HepG2 (cell line): ENCODE measurements around the gene TWNK. TPM values are rescaled to one million over a fixed set of nuclear protein-coding genes. Genes with fewer than 3 reads are reported as not detected.

Source experiments
- CBX2 ChIP-seq, 2 experiments: fragments of 200-600 bp in 1 of 2; sonication (generic); formaldehyde crosslinking in 1 of 2; IDR thresholded peaks; 2 replicates each; pipeline versions ENCODE4 v1.7.0 to v1.8.1; 2018 to 2022; ENCODE audit warnings: low read depth in 2 of 2, low read length in 1 of 2, mild to moderate bottlenecking in 1 of 2, missing genetic modification reagents in 1 of 2
- CC2D1A ChIP-seq: sonication (generic); formaldehyde crosslinking; IDR thresholded peaks from 2 replicates; pipeline ENCODE4 v1.8.1; 2023; ENCODE audit warnings: mild to moderate bottlenecking, missing genetic modification reagents
- HNF4A ChIP-seq: sonication (generic); formaldehyde crosslinking; IDR thresholded peaks from 2 replicates; pipeline ENCODE4 v1.4.0; 2020; ENCODE audit warnings: missing genetic modification reagents
- NFE2L1 ChIP-seq: sonication (generic); formaldehyde crosslinking; IDR thresholded peaks from 2 replicates; pipeline ENCODE4 v1.4.0; 2020; ENCODE audit warnings: missing genetic modification reagents, mild to moderate bottlenecking, borderline replicate concordance
- NFYB ChIP-seq: sonication (generic); formaldehyde crosslinking; IDR thresholded peaks from 2 replicates; pipeline ENCODE4 v1.4.0; 2020; ENCODE audit warnings: missing genetic modification reagents
- RORA ChIP-seq: sonication (generic); formaldehyde crosslinking; IDR thresholded peaks from 2 replicates; pipeline ENCODE4 v1.5.0; 2020; ENCODE audit warnings: mild to moderate bottlenecking, missing genetic modification reagents, moderate library complexity
- SMYD3 ChIP-seq: sonication (generic); formaldehyde crosslinking; IDR thresholded peaks from 2 replicates; pipeline ENCODE4 v1.8.1; 2023; ENCODE audit warnings: mild to moderate bottlenecking, missing genetic modification reagents
- ZNF570 ChIP-seq: sonication (generic); formaldehyde crosslinking; IDR thresholded peaks from 2 replicates; pipeline ENCODE4 v1.4.0; 2020; ENCODE audit warnings: mild to moderate bottlenecking, missing genetic modification reagents, borderline replicate concordance
- ZNF780A ChIP-seq: sonication (generic); formaldehyde crosslinking; IDR thresholded peaks from 2 replicates; pipeline ENCODE4 v1.8.0; 2022; ENCODE audit warnings: mild to moderate bottlenecking, missing genetic modification reagents, moderate library complexity
- polyA plus RNA-seq, 8 experiments: library from polyadenylated mRNA; depleted of rRNA in 3 of 8; stranded (reverse) in 7 of 8; unstranded in 1 of 8; fragments of >200 nt; fragmentation: Illumina TruSeq in 4 of 8; extraction: Trizol in 4 of 8; gene quantifications; 2 replicates each; pipeline versions ENCODE4 v1.2.1 to v1.2.3, GENCODE V29; 2011 to 2016; ENCODE audit warnings: low read depth in 4 of 8, missing spikeins in 1 of 8, mixed read lengths in 1 of 8; ENCODE audit not compliant: insufficient read depth in 1 of 8
- total RNA-seq, 5 experiments: library from RNA; depleted of rRNA; stranded (reverse); fragments of >200 nt; fragmentation: Illumina TruSeq; extraction: Trizol; gene quantifications; 2 replicates each; pipeline ENCODE4 v1.2.3, GENCODE V29; 2016; ENCODE audit warnings: low read depth in 1 of 5
- TF ChIP-seq, protein P1 (sequence below): sonication (generic); formaldehyde crosslinking; IDR thresholded peaks from 2 replicates; pipeline ENCODE4 v1.4.0; 2020; ENCODE audit warnings: missing genetic modification reagents
- TF ChIP-seq, protein P2 (sequence below): sonication (generic); formaldehyde crosslinking; IDR thresholded peaks from 2 replicates; pipeline ENCODE4 v1.5.0; 2020; ENCODE audit warnings: missing genetic modification reagents
- TF ChIP-seq, protein P3 (sequence below): sonication (generic); formaldehyde crosslinking; IDR thresholded peaks from 2 replicates; pipeline ENCODE4 v1.4.0; 2020; ENCODE audit warnings: missing genetic modification reagents, borderline replicate concordance
- TF ChIP-seq, protein P4 (sequence below): sonication (generic); formaldehyde crosslinking; IDR thresholded peaks from 2 replicates; pipeline ENCODE4 v1.4.0; 2020; ENCODE audit warnings: missing genetic modification reagents, mild to moderate bottlenecking, borderline replicate concordance
- TF ChIP-seq, protein P5 (sequence below): sonication (generic); formaldehyde crosslinking; IDR thresholded peaks from 2 replicates; pipeline ENCODE4 v1.4.0; 2020; ENCODE audit warnings: mild to moderate bottlenecking, missing genetic modification reagents

TWNK gene
- total and polyA plus RNA-seq, 2 of the 13 experiments (the other 11 are each of a cell fraction or from before 2014, with no cell fraction given): 10.7 to 16.5 TPM

DNA sequence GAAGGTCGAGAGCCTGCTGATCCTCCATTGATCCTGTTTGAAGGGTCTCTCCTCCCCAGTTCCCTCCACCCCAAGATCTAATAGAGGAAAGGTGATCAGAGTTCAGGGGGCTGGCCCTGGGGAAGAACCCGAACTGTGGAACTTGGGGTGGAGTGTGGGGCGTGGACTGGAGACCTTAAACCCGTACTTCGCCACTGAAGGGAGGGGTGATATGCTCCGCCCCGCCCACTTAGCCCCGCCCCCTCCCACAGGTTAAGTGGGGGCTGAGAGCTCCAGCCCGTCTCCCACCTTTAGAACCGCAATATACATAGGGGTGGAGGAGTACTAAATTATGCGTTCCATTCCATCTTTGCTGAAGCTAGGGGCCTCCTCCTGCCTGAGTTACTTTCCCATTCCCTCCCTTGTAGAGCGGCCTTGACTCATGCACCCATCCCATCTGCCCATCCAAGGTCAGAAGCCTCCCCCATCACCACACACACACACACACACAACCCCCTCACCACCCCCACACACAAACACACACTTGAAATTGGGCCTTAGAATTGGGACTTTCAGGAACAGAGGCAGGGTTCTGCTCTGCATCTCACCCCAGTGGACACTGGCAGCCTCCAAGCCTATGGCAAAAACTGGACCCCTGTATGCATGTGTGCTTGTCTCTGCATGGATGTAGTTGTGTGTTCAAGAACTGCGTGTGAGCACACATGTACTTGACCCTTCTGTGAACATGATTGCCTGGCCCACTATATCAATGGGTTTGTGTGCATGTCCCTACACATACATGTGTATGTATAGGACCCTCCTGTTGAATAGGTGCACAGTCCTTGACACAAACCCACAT is 17.0 kb upstream of the TWNK start (continued):
- TF ChIP-seq ZNF570: no peak
- TF ChIP-seq HNF4A (CRISPR knock-in tag): peak; percentile 70
- TF ChIP-seq, protein P1, sequence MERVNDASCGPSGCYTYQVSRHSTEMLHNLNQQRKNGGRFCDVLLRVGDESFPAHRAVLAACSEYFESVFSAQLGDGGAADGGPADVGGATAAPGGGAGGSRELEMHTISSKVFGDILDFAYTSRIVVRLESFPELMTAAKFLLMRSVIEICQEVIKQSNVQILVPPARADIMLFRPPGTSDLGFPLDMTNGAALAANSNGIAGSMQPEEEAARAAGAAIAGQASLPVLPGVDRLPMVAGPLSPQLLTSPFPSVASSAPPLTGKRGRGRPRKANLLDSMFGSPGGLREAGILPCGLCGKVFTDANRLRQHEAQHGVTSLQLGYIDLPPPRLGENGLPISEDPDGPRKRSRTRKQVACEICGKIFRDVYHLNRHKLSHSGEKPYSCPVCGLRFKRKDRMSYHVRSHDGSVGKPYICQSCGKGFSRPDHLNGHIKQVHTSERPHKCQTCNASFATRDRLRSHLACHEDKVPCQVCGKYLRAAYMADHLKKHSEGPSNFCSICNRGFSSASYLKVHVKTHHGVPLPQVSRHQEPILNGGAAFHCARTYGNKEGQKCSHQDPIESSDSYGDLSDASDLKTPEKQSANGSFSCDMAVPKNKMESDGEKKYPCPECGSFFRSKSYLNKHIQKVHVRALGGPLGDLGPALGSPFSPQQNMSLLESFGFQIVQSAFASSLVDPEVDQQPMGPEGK (CRISPR knock-in tag): peak; percentile 93
- TF ChIP-seq, protein P2, sequence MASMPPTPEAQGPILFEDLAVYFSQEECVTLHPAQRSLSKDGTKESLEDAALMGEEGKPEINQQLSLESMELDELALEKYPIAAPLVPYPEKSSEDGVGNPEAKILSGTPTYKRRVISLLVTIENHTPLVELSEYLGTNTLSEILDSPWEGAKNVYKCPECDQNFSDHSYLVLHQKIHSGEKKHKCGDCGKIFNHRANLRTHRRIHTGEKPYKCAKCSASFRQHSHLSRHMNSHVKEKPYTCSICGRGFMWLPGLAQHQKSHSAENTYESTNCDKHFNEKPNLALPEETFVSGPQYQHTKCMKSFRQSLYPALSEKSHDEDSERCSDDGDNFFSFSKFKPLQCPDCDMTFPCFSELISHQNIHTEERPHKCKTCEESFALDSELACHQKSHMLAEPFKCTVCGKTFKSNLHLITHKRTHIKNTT (CRISPR knock-in tag): no peak
- no peak for TF ChIP-seq CBX2 (IDR thresholded peaks at IDR 0.05; ENCODE audit: low read depth, low read length)
- no peak for TF ChIP-seq CBX2 (CRISPR knock-in tag; IDR thresholded peaks at IDR 0.05; ENCODE audit: low read depth)
- no peak for TF ChIP-seq RORA
- TF ChIP-seq SMYD3 (CRISPR knock-in tag): 0 out of 2 replicates have a peak, but pooled peaks have one; percentile 45
- TF ChIP-seq NFYB (CRISPR knock-in tag): no peak
- no peak for TF ChIP-seq ZNF780A (CRISPR knock-in tag)
- TF ChIP-seq, protein P3, sequence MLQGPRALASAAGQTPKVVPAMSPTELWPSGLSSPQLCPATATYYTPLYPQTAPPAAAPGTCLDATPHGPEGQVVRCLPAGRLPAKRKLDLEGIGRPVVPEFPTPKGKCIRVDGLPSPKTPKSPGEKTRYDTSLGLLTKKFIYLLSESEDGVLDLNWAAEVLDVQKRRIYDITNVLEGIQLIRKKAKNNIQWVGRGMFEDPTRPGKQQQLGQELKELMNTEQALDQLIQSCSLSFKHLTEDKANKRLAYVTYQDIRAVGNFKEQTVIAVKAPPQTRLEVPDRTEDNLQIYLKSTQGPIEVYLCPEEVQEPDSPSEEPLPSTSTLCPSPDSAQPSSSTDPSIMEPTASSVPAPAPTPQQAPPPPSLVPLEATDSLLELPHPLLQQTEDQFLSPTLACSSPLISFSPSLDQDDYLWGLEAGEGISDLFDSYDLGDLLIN (CRISPR knock-in tag): no peak
- TF ChIP-seq NFE2L1 (CRISPR knock-in tag): no peak
- TF ChIP-seq CC2D1A: peak; percentile 66; the same call in 1 of the 2 replicates
- TF ChIP-seq, protein P4, sequence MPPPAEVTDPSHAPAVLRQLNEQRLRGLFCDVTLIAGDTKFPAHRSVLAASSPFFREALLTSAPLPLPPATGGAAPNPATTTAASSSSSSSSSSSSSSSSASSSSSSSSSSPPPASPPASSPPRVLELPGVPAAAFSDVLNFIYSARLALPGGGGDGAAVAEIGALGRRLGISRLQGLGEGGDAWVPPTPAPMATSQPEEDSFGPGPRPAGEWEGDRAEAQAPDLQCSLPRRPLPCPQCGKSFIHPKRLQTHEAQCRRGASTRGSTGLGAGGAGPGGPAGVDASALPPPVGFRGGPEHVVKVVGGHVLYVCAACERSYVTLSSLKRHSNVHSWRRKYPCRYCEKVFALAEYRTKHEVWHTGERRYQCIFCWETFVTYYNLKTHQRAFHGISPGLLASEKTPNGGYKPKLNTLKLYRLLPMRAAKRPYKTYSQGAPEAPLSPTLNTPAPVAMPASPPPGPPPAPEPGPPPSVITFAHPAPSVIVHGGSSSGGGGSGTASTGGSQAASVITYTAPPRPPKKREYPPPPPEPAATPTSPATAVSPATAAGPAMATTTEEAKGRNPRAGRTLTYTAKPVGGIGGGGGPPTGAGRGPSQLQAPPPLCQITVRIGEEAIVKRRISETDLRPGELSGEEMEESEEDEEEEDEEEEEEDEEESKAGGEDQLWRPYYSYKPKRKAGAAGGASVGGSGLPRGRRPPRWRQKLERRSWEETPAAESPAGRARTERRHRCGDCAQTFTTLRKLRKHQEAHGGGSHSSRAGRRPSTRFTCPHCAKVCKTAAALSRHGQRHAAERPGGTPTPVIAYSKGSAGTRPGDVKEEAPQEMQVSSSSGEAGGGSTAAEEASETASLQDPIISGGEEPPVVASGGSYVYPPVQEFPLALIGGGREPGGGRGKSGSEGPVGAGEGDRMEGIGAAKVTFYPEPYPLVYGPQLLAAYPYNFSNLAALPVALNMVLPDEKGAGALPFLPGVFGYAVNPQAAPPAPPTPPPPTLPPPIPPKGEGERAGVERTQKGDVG (CRISPR knock-in tag): 0 out of 2 replicates have a peak, but pooled peaks have one; percentile 43
- TF ChIP-seq, protein P5, sequence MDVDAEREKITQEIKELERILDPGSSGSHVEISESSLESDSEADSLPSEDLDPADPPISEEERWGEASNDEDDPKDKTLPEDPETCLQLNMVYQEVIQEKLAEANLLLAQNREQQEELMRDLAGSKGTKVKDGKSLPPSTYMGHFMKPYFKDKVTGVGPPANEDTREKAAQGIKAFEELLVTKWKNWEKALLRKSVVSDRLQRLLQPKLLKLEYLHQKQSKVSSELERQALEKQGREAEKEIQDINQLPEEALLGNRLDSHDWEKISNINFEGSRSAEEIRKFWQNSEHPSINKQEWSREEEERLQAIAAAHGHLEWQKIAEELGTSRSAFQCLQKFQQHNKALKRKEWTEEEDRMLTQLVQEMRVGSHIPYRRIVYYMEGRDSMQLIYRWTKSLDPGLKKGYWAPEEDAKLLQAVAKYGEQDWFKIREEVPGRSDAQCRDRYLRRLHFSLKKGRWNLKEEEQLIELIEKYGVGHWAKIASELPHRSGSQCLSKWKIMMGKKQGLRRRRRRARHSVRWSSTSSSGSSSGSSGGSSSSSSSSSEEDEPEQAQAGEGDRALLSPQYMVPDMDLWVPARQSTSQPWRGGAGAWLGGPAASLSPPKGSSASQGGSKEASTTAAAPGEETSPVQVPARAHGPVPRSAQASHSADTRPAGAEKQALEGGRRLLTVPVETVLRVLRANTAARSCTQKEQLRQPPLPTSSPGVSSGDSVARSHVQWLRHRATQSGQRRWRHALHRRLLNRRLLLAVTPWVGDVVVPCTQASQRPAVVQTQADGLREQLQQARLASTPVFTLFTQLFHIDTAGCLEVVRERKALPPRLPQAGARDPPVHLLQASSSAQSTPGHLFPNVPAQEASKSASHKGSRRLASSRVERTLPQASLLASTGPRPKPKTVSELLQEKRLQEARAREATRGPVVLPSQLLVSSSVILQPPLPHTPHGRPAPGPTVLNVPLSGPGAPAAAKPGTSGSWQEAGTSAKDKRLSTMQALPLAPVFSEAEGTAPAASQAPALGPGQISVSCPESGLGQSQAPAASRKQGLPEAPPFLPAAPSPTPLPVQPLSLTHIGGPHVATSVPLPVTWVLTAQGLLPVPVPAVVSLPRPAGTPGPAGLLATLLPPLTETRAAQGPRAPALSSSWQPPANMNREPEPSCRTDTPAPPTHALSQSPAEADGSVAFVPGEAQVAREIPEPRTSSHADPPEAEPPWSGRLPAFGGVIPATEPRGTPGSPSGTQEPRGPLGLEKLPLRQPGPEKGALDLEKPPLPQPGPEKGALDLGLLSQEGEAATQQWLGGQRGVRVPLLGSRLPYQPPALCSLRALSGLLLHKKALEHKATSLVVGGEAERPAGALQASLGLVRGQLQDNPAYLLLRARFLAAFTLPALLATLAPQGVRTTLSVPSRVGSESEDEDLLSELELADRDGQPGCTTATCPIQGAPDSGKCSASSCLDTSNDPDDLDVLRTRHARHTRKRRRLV: no peak; the same call in 1 of the 2 replicates
